GM23338 (cell line): ENCODE data around the gene RSRC1. TPM values are rescaled to one million over a fixed set of nuclear protein-coding genes. Genes with fewer than 3 reads are reported as not detected.

Experiments used
- ATAC-seq: fragments of 200-7000 bp; cut with Tn5 transposase; 3 replicates; pipeline ENCODE4 v1.9.1; 2020
- DNase-seq: peaks from one replicate; pipeline ENCODE4 v3.0.0-alpha.2; 2015; ENCODE audit warnings: low spot score
- H2AFZ ChIP-seq: fragments of 200-600 bp; sonication (generic); 2 replicates; pipeline ENCODE4 v1.8.0; 2016; ENCODE audit warnings: antibody characterized with exemption, mild to moderate bottlenecking, moderate library complexity
- H3F3A ChIP-seq: fragments of 200-600 bp; sonication (generic); replicated peaks from 2 replicates; pipeline ENCODE4 v1.8.0; 2017; ENCODE audit warnings: antibody characterized with exemption, mixed run types, low read depth
- H3K27ac ChIP-seq: fragments of 200-600 bp; sonication (generic); 2 replicates; pipeline ENCODE4 v1.6.1; 2016; ENCODE audit warnings: low read depth
- H3K27me3 ChIP-seq: fragments of 200-600 bp; sonication (generic); 2 replicates; pipeline ENCODE4 v1.8.0; 2016; ENCODE audit warnings: mild to moderate bottlenecking, mixed run types, moderate library complexity; ENCODE audit not compliant: insufficient read depth
- H3K36me3 ChIP-seq: fragments of 200-600 bp; sonication (generic); 2 replicates; pipeline ENCODE4 v1.8.0; 2016; ENCODE audit warnings: mild to moderate bottlenecking; ENCODE audit not compliant: insufficient read depth
- H3K4me1 ChIP-seq: fragments of 200-600 bp; sonication (generic); 2 replicates; pipeline ENCODE4 v1.8.0; 2016; ENCODE audit warnings: mild to moderate bottlenecking, moderate library complexity; ENCODE audit not compliant: insufficient read depth
- H3K4me2 ChIP-seq: fragments of 200-600 bp; sonication (generic); 2 replicates; pipeline ENCODE4 v1.7.1; 2017; ENCODE audit warnings: mixed run types
- H3K4me3 ChIP-seq: fragments of 200-600 bp; sonication (generic); 2 replicates; pipeline ENCODE4 v1.6.1; 2016; ENCODE audit warnings: mixed run types
- H3K79me2 ChIP-seq: fragments of 200-600 bp; sonication (generic); replicated peaks from 2 replicates; pipeline ENCODE4 v1.8.0; 2017; ENCODE audit warnings: mild to moderate bottlenecking; ENCODE audit not compliant: insufficient read depth
- H3K9me2 ChIP-seq: fragments of 200-600 bp; sonication (generic); 2 replicates; pipeline ENCODE4 v1.8.0; 2017; ENCODE audit not compliant: insufficient read depth
- H4K20me1 ChIP-seq: fragments of 200-600 bp; sonication (generic); replicated peaks from 2 replicates; pipeline ENCODE4 v1.8.0; 2017; ENCODE audit warnings: mild to moderate bottlenecking; ENCODE audit not compliant: insufficient read depth
- H3K27ac Mint-ChIP-seq: 2 replicates; pipeline ENCODE4 v1.8.0; 2020; ENCODE audit warnings: inconsistent platforms, mild to moderate bottlenecking, moderate library complexity, mixed read lengths
- H3K27me3 Mint-ChIP-seq: 3 replicates; pipeline ENCODE4 v1.8.0; 2022; ENCODE audit warnings: low read depth, mild to moderate bottlenecking, moderate library complexity, mixed read lengths, inconsistent platforms; ENCODE audit not compliant: insufficient read depth, poor library complexity
- H3K36me3 Mint-ChIP-seq: 3 replicates; pipeline ENCODE4 v1.8.0; 2021; ENCODE audit warnings: low read depth, mild to moderate bottlenecking, inconsistent platforms, moderate library complexity, mixed read lengths
- H3K4me1 Mint-ChIP-seq: 3 replicates; pipeline ENCODE4 v1.8.0; 2020; ENCODE audit warnings: mild to moderate bottlenecking, inconsistent platforms, mixed read lengths
- H3K4me3 Mint-ChIP-seq: 3 replicates; pipeline ENCODE4 v1.8.0; 2021; ENCODE audit warnings: moderate library complexity, mild to moderate bottlenecking, inconsistent platforms, mixed read lengths
- H3K9me3 Mint-ChIP-seq: 3 replicates; pipeline ENCODE4 v1.8.0; 2020; ENCODE audit warnings: moderate library complexity, mild to moderate bottlenecking, inconsistent platforms, mixed read lengths
- CREB1 ChIP-seq: fragments of 250-450 bp; sonication (Bioruptor Pico); IDR thresholded peaks from 2 replicates; pipeline ENCODE4 v1.5.0; 2020; ENCODE audit warnings: low read depth, mild to moderate bottlenecking, moderate library complexity
- EZH2 ChIP-seq: fragments of 200-600 bp; sonication (generic); IDR thresholded peaks from one replicate; pipeline ENCODE4 v1.8.0; 2017; ENCODE audit warnings: antibody characterized with exemption, mild to moderate bottlenecking, low read depth; ENCODE audit not compliant: unreplicated experiment
- EZH2phosphoT487 ChIP-seq: fragments of 200-600 bp; sonication (generic); IDR thresholded peaks from one replicate; pipeline ENCODE4 v1.8.1; 2018; ENCODE audit warnings: antibody characterized with exemption; ENCODE audit not compliant: unreplicated experiment
- JUNB ChIP-seq: IDR thresholded peaks from one replicate; pipeline ENCODE4 v1.6.1; 2016; ENCODE audit warnings: antibody characterized with exemption; ENCODE audit not compliant: unreplicated experiment
- NANOG ChIP-seq: IDR thresholded peaks from 2 replicates; pipeline ENCODE4 v1.6.1; 2016; ENCODE audit warnings: antibody characterized with exemption, borderline replicate concordance
- POLR2AphosphoS5 ChIP-seq: IDR thresholded peaks from 2 replicates; pipeline ENCODE4 v1.6.1; 2016; ENCODE audit warnings: antibody characterized with exemption, low read depth
- STAT1 ChIP-seq: IDR thresholded peaks from one replicate; pipeline ENCODE4 v1.6.1; 2016; ENCODE audit warnings: antibody characterized with exemption; ENCODE audit not compliant: unreplicated experiment
- ZNF114 ChIP-seq: fragments of 250-450 bp; sonication (Bioruptor Pico); IDR thresholded peaks from 2 replicates; pipeline ENCODE4 v1.5.0; 2020; ENCODE audit warnings: mild to moderate bottlenecking, moderate library complexity
- ZNF331 ChIP-seq: fragments of 250-450 bp; sonication (Bioruptor Pico); IDR thresholded peaks from 2 replicates; pipeline ENCODE4 v1.5.0; 2020; ENCODE audit warnings: low read depth, mild to moderate bottlenecking, moderate library complexity
- polyA plus RNA-seq: library from polyadenylated mRNA; unstranded; fragments of >200 nt; fragmentation: Nextera tagmentation; extraction: Ambion mirVana; gene quantifications from 2 replicates; pipeline ENCODE4 v1.2.1, GENCODE V29; 2016
- total RNA-seq: library from RNA; depleted of rRNA; stranded (reverse); fragments of >200 nt; shearing (Covaris generic); gene quantifications from 2 replicates; pipeline ENCODE4 v1.2.3, GENCODE V29; 2014
- TF ChIP-seq, protein P1 (sequence below): IDR thresholded peaks from one replicate; pipeline ENCODE4 v1.6.1; 2018; ENCODE audit warnings: antibody characterized with exemption; ENCODE audit not compliant: unreplicated experiment
- TF ChIP-seq, protein P2 (sequence below): fragments of 250-450 bp; sonication (Bioruptor Pico); IDR thresholded peaks from 2 replicates; pipeline ENCODE4 v1.5.0; 2020; ENCODE audit warnings: mild to moderate bottlenecking, moderate library complexity
- TF ChIP-seq, protein P3 (sequence below): IDR thresholded peaks from 2 replicates; pipeline ENCODE4 v1.6.1; 2016; ENCODE audit warnings: antibody characterized with exemption
- TF ChIP-seq, protein P4 (sequence below), 2 experiments: fragments of 200-600 bp in 1 of 2; sonication (generic) in 1 of 2; conservative IDR thresholded peaks; 2 replicates each; pipeline versions ENCODE4 v1.5.1 to v1.6.1; 2016 to 2017; ENCODE audit warnings: antibody characterized with exemption in 2 of 2, low read depth in 2 of 2, mild to moderate bottlenecking in 2 of 2, moderate library complexity in 1 of 2

Gene RSRC1
- total and polyA plus RNA-seq, 2 experiments from 2014 or later = 32.5 to 76.8 TPM

DNA sequence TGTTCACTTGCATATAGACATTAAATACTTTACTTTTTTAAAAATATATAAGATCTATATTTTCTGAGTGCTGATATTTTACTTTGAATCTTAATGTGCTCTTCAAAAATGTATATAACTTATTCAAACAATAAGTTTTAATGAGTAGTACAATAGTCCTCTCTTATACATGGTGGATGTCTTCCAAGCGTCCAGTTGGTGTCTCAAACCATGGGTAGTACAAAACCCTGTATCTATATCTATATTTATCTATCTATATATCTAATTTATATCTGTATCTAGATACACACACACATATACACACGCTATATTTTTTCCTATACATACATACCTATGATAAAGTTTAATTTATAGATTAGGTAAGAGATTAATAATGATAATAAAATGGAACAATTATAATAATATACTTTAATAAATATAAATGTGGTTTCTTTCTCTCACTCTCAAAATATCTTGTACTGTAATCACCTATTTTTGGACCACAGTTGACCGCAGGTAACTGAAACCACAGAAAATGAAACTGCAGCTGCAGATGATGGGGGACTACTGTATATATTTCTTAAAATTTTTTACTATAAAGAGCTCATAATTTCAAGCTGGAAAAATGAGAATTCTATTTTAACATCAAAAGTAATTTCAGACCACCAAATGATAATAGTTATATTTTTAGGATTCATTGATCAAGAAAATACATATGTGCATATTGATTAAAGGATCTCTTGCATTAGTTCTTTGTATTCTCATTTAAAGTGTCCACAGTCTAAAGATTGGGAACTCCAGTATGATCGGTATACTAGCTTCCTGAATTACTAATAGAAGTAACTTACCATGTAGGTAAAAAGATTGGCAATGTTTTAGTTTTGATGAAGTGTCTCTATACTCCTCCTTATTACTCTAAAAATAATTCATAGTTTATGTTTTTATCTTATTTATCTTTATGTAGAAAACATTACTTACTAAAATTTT is 246.0 kb downstream of the RSRC1 start:
- no peak overlapping the region for H3K27ac Mint-ChIP-seq
- Histone ChIP-seq H3K9me2 (no peaks in the 10 kb centered on the region), H3K36me3 (no peaks in the 10 kb centered on the region), H3K79me2 (no peaks in the 10 kb centered on the region), H3K27me3 (no peaks in the 10 kb centered on the region), H3K4me2 (no peak overlapping the region), H4K20me1 (no peaks in the 10 kb centered on the region), H3K4me1 (no peaks in the 10 kb centered on the region), H3K27ac (no peak overlapping the region), H3K4me3 (no peak overlapping the region), H3F3A (no peaks in the 10 kb centered on the region), H2AFZ (no peak overlapping the region)
- no peaks in the 10 kb centered on the region for H3K27me3 Mint-ChIP-seq
- DNase-seq (no peak), ATAC-seq (no peak)
- H3K9me3 Mint-ChIP-seq = peaks cover 3% of the 10 kb centered on the region; the same call in 1 of the 3 replicates
- peaks cover 3% of the 10 kb centered on the region; the same call in 2 of the 3 replicates for H3K36me3 Mint-ChIP-seq
- no peak overlapping the region for H3K4me3 Mint-ChIP-seq
- TF ChIP-seq STAT1 (no peak), JUNB (no peak), ZNF331 (CRISPR knock-in tag) (no peak), POLR2AphosphoS5 (no peak), CREB1 (CRISPR knock-in tag) (no peak), NANOG (no peak), EZH2phosphoT487 (no peak), ZNF114 (CRISPR knock-in tag) (no peak), EZH2 (no peak)
- TF ChIP-seq, protein P1, sequence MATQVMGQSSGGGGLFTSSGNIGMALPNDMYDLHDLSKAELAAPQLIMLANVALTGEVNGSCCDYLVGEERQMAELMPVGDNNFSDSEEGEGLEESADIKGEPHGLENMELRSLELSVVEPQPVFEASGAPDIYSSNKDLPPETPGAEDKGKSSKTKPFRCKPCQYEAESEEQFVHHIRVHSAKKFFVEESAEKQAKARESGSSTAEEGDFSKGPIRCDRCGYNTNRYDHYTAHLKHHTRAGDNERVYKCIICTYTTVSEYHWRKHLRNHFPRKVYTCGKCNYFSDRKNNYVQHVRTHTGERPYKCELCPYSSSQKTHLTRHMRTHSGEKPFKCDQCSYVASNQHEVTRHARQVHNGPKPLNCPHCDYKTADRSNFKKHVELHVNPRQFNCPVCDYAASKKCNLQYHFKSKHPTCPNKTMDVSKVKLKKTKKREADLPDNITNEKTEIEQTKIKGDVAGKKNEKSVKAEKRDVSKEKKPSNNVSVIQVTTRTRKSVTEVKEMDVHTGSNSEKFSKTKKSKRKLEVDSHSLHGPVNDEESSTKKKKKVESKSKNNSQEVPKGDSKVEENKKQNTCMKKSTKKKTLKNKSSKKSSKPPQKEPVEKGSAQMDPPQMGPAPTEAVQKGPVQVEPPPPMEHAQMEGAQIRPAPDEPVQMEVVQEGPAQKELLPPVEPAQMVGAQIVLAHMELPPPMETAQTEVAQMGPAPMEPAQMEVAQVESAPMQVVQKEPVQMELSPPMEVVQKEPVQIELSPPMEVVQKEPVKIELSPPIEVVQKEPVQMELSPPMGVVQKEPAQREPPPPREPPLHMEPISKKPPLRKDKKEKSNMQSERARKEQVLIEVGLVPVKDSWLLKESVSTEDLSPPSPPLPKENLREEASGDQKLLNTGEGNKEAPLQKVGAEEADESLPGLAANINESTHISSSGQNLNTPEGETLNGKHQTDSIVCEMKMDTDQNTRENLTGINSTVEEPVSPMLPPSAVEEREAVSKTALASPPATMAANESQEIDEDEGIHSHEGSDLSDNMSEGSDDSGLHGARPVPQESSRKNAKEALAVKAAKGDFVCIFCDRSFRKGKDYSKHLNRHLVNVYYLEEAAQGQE = no peak
- TF ChIP-seq, protein P2, sequence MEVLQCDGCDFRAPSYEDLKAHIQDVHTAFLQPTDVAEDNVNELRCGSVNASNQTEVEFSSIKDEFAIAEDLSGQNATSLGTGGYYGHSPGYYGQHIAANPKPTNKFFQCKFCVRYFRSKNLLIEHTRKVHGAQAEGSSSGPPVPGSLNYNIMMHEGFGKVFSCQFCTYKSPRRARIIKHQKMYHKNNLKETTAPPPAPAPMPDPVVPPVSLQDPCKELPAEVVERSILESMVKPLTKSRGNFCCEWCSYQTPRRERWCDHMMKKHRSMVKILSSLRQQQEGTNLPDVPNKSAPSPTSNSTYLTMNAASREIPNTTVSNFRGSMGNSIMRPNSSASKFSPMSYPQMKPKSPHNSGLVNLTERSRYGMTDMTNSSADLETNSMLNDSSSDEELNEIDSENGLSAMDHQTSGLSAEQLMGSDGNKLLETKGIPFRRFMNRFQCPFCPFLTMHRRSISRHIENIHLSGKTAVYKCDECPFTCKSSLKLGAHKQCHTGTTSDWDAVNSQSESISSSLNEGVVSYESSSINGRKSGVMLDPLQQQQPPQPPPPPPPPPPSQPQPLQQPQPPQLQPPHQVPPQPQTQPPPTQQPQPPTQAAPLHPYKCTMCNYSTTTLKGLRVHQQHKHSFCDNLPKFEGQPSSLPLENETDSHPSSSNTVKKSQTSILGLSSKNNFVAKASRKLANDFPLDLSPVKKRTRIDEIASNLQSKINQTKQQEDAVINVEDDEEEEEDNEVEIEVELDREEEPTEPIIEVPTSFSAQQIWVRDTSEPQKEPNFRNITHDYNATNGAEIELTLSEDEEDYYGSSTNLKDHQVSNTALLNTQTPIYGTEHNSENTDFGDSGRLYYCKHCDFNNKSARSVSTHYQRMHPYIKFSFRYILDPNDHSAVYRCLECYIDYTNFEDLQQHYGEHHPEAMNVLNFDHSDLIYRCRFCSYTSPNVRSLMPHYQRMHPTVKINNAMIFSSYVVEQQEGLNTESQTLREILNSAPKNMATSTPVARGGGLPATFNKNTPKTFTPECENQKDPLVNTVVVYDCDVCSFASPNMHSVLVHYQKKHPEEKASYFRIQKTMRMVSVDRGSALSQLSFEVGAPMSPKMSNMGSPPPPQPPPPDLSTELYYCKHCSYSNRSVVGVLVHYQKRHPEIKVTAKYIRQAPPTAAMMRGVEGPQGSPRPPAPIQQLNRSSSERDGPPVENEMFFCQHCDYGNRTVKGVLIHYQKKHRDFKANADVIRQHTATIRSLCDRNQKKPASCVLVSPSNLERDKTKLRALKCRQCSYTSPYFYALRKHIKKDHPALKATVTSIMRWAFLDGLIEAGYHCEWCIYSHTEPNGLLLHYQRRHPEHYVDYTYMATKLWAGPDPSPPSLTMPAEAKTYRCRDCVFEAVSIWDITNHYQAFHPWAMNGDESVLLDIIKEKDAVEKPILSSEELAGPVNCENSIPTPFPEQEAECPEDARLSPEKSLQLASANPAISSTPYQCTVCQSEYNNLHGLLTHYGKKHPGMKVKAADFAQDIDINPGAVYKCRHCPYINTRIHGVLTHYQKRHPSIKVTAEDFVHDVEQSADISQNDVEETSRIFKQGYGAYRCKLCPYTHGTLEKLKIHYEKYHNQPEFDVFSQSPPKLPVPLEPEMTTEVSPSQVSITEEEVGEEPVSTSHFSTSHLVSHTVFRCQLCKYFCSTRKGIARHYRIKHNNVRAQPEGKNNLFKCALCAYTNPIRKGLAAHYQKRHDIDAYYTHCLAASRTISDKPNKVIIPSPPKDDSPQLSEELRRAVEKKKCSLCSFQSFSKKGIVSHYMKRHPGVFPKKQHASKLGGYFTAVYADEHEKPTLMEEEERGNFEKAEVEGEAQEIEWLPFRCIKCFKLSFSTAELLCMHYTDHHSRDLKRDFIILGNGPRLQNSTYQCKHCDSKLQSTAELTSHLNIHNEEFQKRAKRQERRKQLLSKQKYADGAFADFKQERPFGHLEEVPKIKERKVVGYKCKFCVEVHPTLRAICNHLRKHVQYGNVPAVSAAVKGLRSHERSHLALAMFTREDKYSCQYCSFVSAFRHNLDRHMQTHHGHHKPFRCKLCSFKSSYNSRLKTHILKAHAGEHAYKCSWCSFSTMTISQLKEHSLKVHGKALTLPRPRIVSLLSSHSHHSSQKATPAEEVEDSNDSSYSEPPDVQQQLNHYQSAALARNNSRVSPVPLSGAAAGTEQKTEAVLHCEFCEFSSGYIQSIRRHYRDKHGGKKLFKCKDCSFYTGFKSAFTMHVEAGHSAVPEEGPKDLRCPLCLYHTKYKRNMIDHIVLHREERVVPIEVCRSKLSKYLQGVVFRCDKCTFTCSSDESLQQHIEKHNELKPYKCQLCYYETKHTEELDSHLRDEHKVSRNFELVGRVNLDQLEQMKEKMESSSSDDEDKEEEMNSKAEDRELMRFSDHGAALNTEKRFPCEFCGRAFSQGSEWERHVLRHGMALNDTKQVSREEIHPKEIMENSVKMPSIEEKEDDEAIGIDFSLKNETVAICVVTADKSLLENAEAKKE (CRISPR knock-in tag) = no peak
- TF ChIP-seq, protein P3, sequence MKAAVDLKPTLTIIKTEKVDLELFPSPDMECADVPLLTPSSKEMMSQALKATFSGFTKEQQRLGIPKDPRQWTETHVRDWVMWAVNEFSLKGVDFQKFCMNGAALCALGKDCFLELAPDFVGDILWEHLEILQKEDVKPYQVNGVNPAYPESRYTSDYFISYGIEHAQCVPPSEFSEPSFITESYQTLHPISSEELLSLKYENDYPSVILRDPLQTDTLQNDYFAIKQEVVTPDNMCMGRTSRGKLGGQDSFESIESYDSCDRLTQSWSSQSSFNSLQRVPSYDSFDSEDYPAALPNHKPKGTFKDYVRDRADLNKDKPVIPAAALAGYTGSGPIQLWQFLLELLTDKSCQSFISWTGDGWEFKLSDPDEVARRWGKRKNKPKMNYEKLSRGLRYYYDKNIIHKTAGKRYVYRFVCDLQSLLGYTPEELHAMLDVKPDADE = no peak
- TF ChIP-seq, protein P4, sequence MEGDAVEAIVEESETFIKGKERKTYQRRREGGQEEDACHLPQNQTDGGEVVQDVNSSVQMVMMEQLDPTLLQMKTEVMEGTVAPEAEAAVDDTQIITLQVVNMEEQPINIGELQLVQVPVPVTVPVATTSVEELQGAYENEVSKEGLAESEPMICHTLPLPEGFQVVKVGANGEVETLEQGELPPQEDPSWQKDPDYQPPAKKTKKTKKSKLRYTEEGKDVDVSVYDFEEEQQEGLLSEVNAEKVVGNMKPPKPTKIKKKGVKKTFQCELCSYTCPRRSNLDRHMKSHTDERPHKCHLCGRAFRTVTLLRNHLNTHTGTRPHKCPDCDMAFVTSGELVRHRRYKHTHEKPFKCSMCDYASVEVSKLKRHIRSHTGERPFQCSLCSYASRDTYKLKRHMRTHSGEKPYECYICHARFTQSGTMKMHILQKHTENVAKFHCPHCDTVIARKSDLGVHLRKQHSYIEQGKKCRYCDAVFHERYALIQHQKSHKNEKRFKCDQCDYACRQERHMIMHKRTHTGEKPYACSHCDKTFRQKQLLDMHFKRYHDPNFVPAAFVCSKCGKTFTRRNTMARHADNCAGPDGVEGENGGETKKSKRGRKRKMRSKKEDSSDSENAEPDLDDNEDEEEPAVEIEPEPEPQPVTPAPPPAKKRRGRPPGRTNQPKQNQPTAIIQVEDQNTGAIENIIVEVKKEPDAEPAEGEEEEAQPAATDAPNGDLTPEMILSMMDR (conservative IDR thresholded peaks at IDR 0.05; ENCODE audit: low read depth in 2 of 2) = no peak
- H3K4me1 Mint-ChIP-seq = no peaks in the 10 kb centered on the region
